PC-9 (cell line): Measurements from ENCODE around the gene PTPRD. TPM values are rescaled to one million over a fixed set of nuclear protein-coding genes. Genes with fewer than 3 reads are reported as not detected.

Experiments used
- BruUV-seq: library from RNA; stranded (reverse); fragments of 400-500 nt; replicated peaks from 2 replicates; lab custom pipeline; 2021; lab: Mats Ljungman, UMichigan
- CTCF ChIA-PET: fragments of 300-600 bp; sonication (Branson Sonifier 250); formaldehyde crosslinking; loops from one replicate; lab custom pipeline; 2022; ENCODE audit warnings: antibody characterized with exemption; lab: Charles Lee
- POLR2A ChIA-PET: fragments of 300-600 bp; sonication (Branson Sonifier 250); formaldehyde crosslinking; loops from one replicate; lab custom pipeline; 2022; ENCODE audit warnings: antibody characterized with exemption; ENCODE audit not compliant: unreplicated experiment; lab: Charles Lee
- DNase-seq, 2 experiments: peaks; one replicate each; pipeline versions ENCODE4 v3.0.0 to v3.0.0-alpha.2; 2015 to 2022; ENCODE audit warnings: mixed read lengths in 1 of 2
- H2AFZ ChIP-seq: fragments of 200-600 bp; sonication (generic); 2 replicates; pipeline ENCODE4 v1.8.1; 2017; ENCODE audit warnings: antibody characterized with exemption
- H3F3A ChIP-seq: fragments of 200-600 bp; sonication (generic); 2 replicates; pipeline ENCODE4 v1.8.1; 2017; ENCODE audit warnings: antibody characterized with exemption, mild to moderate bottlenecking, low read depth; ENCODE audit not compliant: insufficient read depth
- H3K27ac ChIP-seq: fragments of 200-600 bp; sonication (generic); 2 replicates; pipeline ENCODE4 v1.6.1; 2016; ENCODE audit warnings: mixed run types
- H3K27me3 ChIP-seq: fragments of 200-600 bp; sonication (generic); 2 replicates; pipeline ENCODE4 v1.6.1; 2016; ENCODE audit warnings: low read depth, mixed run types; ENCODE audit not compliant: insufficient read depth
- H3K36me3 ChIP-seq: fragments of 200-600 bp; sonication (generic); 2 replicates; pipeline ENCODE4 v1.6.1; 2016; ENCODE audit warnings: low read depth, mixed run types
- H3K4me1 ChIP-seq: fragments of 200-600 bp; sonication (generic); replicated peaks from 2 replicates; pipeline ENCODE4 v1.6.1; 2016; ENCODE audit warnings: mixed run types; ENCODE audit not compliant: insufficient read depth
- H3K4me2 ChIP-seq: fragments of 200-600 bp; sonication (generic); 2 replicates; pipeline ENCODE4 v1.6.1; 2017; ENCODE audit warnings: mixed run types
- H3K4me3 ChIP-seq: fragments of 200-600 bp; sonication (generic); 2 replicates; pipeline ENCODE4 v1.6.1; 2016; ENCODE audit warnings: mixed run types
- H3K79me2 ChIP-seq: fragments of 200-600 bp; sonication (generic); 2 replicates; pipeline ENCODE4 v1.6.1; 2017; ENCODE audit warnings: low read depth, mixed run types
- H3K9me2 ChIP-seq: fragments of 200-600 bp; sonication (generic); 2 replicates; pipeline ENCODE4 v1.8.1; 2017; ENCODE audit warnings: mild to moderate bottlenecking; ENCODE audit not compliant: insufficient read depth
- H3K9me3 ChIP-seq: fragments of 200-600 bp; sonication (generic); 2 replicates; pipeline ENCODE4 v1.8.1; 2016; ENCODE audit warnings: low read depth; ENCODE audit not compliant: insufficient read depth
- H4K20me1 ChIP-seq: fragments of 200-600 bp; sonication (generic); 2 replicates; pipeline ENCODE4 v1.8.1; 2017; ENCODE audit not compliant: insufficient read depth
- CTCF ChIP-seq: fragments of 200-600 bp; sonication (generic); conservative IDR thresholded peaks from 2 replicates; pipeline ENCODE4 v1.6.1; 2017; ENCODE audit warnings: mixed run types, antibody characterized with exemption, mild to moderate bottlenecking, moderate library complexity
- EZH2 ChIP-seq: fragments of 200-600 bp; sonication (generic); IDR thresholded peaks from 2 replicates; pipeline ENCODE4 v1.8.0; 2017; ENCODE audit warnings: antibody characterized with exemption, low read depth
- intact Hi-C: fragments of 100-400 bp; cut with micrococcal nuclease; formaldehyde crosslinking; loops from one replicate; pipeline ENCODE4 v1.10.0; 2022; ENCODE audit not compliant: unreplicated experiment
- total RNA-seq: library from RNA; stranded (reverse); gene quantifications from 2 replicates; pipeline ENCODE4 v1.2.3, GENCODE V29; 2021

Gene PTPRD
- total RNA-seq, 1 experiment from 2014 or later = not detected

- POLR2A ChIA-PET = no interaction called here
- no peak overlapping the region for H3K27ac ChIP-seq
- H3F3A ChIP-seq = no peaks in the 10 kb centered on the region
- H3K4me2 ChIP-seq = no peak overlapping the region
- H2AFZ ChIP-seq = no peak overlapping the region
- H4K20me1 ChIP-seq = no peaks in the 10 kb centered on the region
- CTCF ChIA-PET = no interaction called here
- no peaks in the 10 kb centered on the region for H3K9me2 ChIP-seq
- no peaks in the 10 kb centered on the region for H3K9me3 ChIP-seq
- no peaks in the 10 kb centered on the region for H3K27me3 ChIP-seq
- BruUV-seq = no TSS peak
- no peak overlapping the region for H3K4me3 ChIP-seq
- no peaks in the 10 kb centered on the region for H3K79me2 ChIP-seq
- intact Hi-C loops = no loop called here
- TF ChIP-seq EZH2 (no peak), CTCF (no peak)
- no peaks in the 10 kb centered on the region for H3K36me3 ChIP-seq
- DNase-seq = no peak
- H3K4me1 ChIP-seq = no peaks in the 10 kb centered on the region
Measured at GRCh38 chr9:8589476-8589875, 2023.3 kb downstream of the PTPRD start.

DNA sequence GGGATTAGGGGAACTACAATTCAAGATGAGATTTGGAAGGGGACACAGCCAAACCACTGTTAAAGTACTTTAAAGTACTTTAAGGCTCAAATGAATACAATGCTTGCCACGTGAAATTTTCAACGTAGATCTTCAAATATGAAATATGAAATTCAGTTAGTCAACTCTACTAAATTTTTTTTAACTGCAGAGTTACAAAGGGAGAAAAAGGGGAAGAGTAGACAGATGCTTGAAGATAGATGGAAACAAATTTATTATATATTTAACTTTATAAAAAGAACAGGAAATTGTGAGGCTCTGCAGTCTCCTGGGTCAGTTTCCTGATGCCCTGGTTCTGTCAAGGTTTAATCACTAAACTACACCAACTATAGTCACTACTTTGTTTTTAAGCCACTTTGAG is 2027.8 kb downstream of the PTPRD start:
- Histone ChIP-seq H3K79me2 (no peaks in the 10 kb centered on the region), H2AFZ (no peak overlapping the region), H3K27ac (no peak overlapping the region), H3K4me2 (no peak overlapping the region), H3K9me2 (no peaks in the 10 kb centered on the region), H3K27me3 (no peaks in the 10 kb centered on the region), H3K4me3 (no peak overlapping the region), H3K36me3 (no peaks in the 10 kb centered on the region), H3K4me1 (no peaks in the 10 kb centered on the region), H4K20me1 (no peaks in the 10 kb centered on the region), H3F3A (no peaks in the 10 kb centered on the region), H3K9me3 (no peaks in the 10 kb centered on the region)
- intact Hi-C loops = no loop called here
- no peak for TF ChIP-seq CTCF
- TF ChIP-seq EZH2 = no peak
- ChIA-PET POLR2A (no interaction called here), CTCF (no interaction called here)
- DNase-seq = no peak
- no TSS peak for BruUV-seq

DNA sequence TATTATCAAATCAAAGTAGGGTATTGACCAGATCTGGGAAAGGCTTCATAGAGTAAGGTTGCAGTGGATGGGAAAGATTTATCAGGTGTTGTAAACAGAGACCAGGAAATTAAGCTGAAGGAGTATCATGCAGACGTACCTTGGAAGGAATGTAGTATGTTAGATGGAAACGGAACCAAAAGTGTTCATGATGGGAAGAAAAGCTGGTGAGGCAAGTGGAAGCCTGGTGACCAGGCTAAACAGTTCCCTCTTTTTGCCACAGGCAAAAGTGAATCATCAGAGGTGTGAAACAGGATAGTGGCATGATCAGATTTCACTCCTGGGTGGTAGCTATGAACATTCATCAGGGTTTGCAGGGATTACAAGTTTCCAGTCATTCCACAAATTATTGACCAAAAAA is 2033.1 kb downstream of the PTPRD start:
- Histone ChIP-seq H3K4me3 (no peak overlapping the region), H3K9me3 (no peaks in the 10 kb centered on the region), H3K27me3 (no peaks in the 10 kb centered on the region), H3K36me3 (no peaks in the 10 kb centered on the region), H3K4me2 (no peak overlapping the region), H3F3A (no peaks in the 10 kb centered on the region), H4K20me1 (no peaks in the 10 kb centered on the region), H3K27ac (no peak overlapping the region), H2AFZ (no peak overlapping the region), H3K79me2 (no peaks in the 10 kb centered on the region), H3K4me1 (no peaks in the 10 kb centered on the region), H3K9me2 (no peaks in the 10 kb centered on the region)
- no TSS peak for BruUV-seq
- TF ChIP-seq EZH2 (no peak), CTCF (no peak)
- ChIA-PET POLR2A (no interaction called here), CTCF (no interaction called here)
- DNase-seq = no peak
- intact Hi-C loops = no loop called here
